Omental fat pad (tissue), 4 donors: ENCODE results near the gene HEXIM1. TPM values are rescaled to one million over a fixed set of nuclear protein-coding genes. Genes with fewer than 3 reads are reported as not detected.

Experiments used
- ATAC-seq: fragments of 150-250 bp; one replicate; pipeline ENCODE4 v1.9.1; 2016; ENCODE audit warnings: mild to moderate bottlenecking, moderate library complexity; ENCODE audit not compliant: low FRiP score
- DNase-seq: peaks from one replicate; pipeline ENCODE4 v3.0.0-alpha.2; 2019; ENCODE audit warnings: low spot score
- CTCF ChIP-seq, 3 donors: fragments of 450-650 bp; IDR thresholded peaks; one replicate each; pipeline ENCODE4 v1.5.1; 2016 to 2017; ENCODE audit warnings: antibody characterized with exemption in 3 of 3, mild to moderate bottlenecking in 3 of 3, moderate library complexity in 2 of 3
- total RNA-seq, 4 donors: library from RNA; depleted of rRNA; stranded (reverse); fragments of >200 nt; gene quantifications; one replicate each; pipeline ENCODE4 v1.1.0, GENCODE V29; 2016

HEXIM1 gene
- total RNA-seq, 4 donors from 2014 or later, result 21.9 to 31.0 (median 24.3) TPM

- DNase-seq, result no peak
- no peak for ATAC-seq
- TF ChIP-seq CTCF (IDR thresholded peaks at IDR 0.05), result no peak
Observed at GRCh38 chr17:45135978-45136791, 12.1 kb upstream of the HEXIM1 start.

GRCh38 chr17:45136846-45137560, 11.3 kb upstream of the HEXIM1 start:
- no peak for TF ChIP-seq CTCF (IDR thresholded peaks at IDR 0.05)
- no peak for DNase-seq
- no peak for ATAC-seq

GRCh38 chr17:45137561-45138305, 10.5 kb upstream of the HEXIM1 start:
- DNase-seq (no peak), ATAC-seq (no peak)
- no peak for TF ChIP-seq CTCF (IDR thresholded peaks at IDR 0.05)

DNA sequence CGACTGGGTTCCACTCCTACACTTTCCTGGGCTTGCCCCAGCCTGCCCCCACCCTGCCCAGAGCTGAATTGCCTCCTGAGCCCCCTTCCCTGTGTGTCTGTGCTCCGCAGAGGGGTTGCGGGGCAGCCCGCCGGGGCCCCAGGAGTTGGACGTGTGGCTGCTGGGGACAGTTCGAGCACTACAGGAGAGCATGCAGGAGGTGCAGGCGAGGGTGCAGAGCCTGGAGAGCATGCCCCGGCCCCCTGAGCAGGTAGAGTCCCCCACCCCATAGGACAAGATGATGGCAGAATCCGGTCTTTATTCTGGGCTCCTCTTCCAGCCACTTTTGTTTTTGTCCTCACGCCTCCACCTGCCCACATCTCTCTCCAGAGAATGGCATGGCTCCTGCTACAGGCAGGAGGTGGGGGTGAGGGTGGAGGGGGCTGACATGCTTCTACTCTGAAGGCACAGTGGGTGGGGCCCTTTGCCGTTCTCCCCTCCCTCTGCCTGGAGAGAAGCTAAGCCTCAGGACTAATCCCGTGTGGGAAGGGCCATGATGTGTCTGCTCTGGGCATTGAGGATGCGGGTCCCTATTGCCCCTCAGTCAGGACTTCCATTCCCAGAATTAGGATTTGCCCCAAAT, 9.3 kb upstream of the HEXIM1 start:
- DNase-seq (no peak), ATAC-seq (no peak)

DNA sequence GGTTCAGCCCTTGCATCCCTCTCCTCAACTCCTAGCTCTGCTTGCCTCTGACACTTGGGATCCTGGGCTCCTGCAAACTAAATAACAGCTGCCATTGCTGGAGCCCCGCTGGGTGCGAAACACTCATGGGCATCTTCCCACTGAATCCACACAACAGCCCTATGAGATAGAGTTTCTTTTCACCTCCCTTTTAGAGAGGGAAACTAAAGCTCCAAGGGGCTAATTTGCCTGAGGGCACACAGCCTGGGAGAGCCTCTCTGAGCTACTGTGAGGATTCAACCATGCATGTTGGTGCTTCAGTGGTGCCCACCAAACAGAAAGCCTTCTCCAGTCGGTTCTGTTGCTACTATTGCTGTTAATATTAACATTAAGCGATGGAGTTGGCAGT, 8.7 kb upstream of the HEXIM1 start:
- TF ChIP-seq CTCF (IDR thresholded peaks at IDR 0.05), result no peak
- no peak for ATAC-seq
- DNase-seq, result no peak

More for the DNA sequence above, 9.3 kb upstream of the HEXIM1 start:
- no peak for TF ChIP-seq CTCF (IDR thresholded peaks at IDR 0.05)

- no peak for ATAC-seq
- no peak for TF ChIP-seq CTCF (IDR thresholded peaks at IDR 0.05)
- no peak for DNase-seq
Observed at GRCh38 chr17:45143094-45143670, 5.1 kb upstream of the HEXIM1 start.
